Measurements from ENCODE around the gene SEC61G. TPM values are rescaled to one million over a fixed set of nuclear protein-coding genes. Genes with fewer than 3 reads are reported as not detected.

SEC61G gene
- total and polyA plus RNA-seq, 2 of the 4 experiments (the other 2 are of a cell fraction), result 387 to 685 TPM

DNA sequence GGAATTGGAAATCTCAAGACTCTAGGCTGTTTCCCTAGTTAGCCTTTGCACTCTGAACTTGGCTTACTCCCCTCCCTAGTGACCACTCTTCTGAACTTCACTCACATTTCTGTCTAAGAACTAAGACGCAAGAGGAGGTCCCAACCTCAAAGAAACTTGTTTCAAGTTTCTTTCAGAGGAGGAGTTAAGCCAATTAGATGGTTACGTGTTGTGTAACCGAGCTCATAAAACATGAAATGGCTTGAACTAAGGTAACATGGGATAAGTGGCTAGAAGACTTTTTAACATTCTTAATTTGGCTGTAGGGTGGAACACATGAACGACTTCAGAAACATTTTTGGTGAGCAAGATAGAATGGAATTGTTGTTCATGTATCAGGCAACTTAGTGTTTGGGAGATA, 39.5 kb upstream of the SEC61G start:
- H3K4ac ChIP-seq (ENCODE audit: low read depth, low read length), result no peak overlapping the region
- H3K27me3 ChIP-seq (ENCODE audit: control insufficient read depth, insufficient read depth, low read length), result no peaks in the 10 kb centered on the region
- no peaks in the 10 kb centered on the region for H4K20me1 ChIP-seq (ENCODE audit: insufficient read depth, low read length)
- no peak overlapping the region for H2BK20ac ChIP-seq (ENCODE audit: low read depth, low read length)
- H2AFZ ChIP-seq (replicated peaks; ENCODE audit: low read length, poor library complexity), result no peak overlapping the region
- DNase-seq (no peak), ATAC-seq (ENCODE audit: low read depth) (no peak)
- H3K79me1 ChIP-seq (ENCODE audit: low read depth in 1 of 2, low read length in 2 of 2), result no peaks in the 10 kb centered on the region
- no peak overlapping the region for H3K56ac ChIP-seq (ENCODE audit: extremely low read depth, insufficient read depth, low read length)
- H3K36me3 ChIP-seq (ENCODE audit: control insufficient read depth, insufficient read depth, low read length), result no peaks in the 10 kb centered on the region
- no peak overlapping the region for H3K27ac ChIP-seq (ENCODE audit: insufficient read depth, low read length)
- H4K5ac ChIP-seq (ENCODE audit: low read depth, low read length), result no peak overlapping the region
- H3K18ac ChIP-seq (ENCODE audit: low read depth, low read length), result no peak overlapping the region
- POLR2A ChIA-PET (ENCODE audit: unreplicated experiment), result no interaction called here
- no TSS peak for BruUV-seq (replicated peaks)
- no peak overlapping the region for H2AK9ac ChIP-seq (replicated peaks; ENCODE audit: low read depth, low read length, poor library complexity)
- H3K4me2 ChIP-seq (ENCODE audit: low read depth, low read length), result no peak overlapping the region
- CTCF ChIA-PET, result interaction anchor here (1.3 to 1.6 kb wide), 2 partner anchors 9 to 10 kb away, joined by 5 to 6 read pairs; no protein-coding TSS in a partner anchor
- TF ChIP-seq CHD1 (IDR thresholded peaks at IDR 0.05; ENCODE audit: low read depth, low read length), result no peak
- TF ChIP-seq POLR2A (IDR thresholded peaks at IDR 0.05; ENCODE audit: low read depth, low read length), result no peak
- no peak for TF ChIP-seq CEBPB (IDR thresholded peaks at IDR 0.05; ENCODE audit: low read depth, low read length)
- no peak for TF ChIP-seq RFX5 (IDR thresholded peaks at IDR 0.05; ENCODE audit: low read depth, low read length)
- no peak for TF ChIP-seq RAD21 (IDR thresholded peaks at IDR 0.05; ENCODE audit: low read length)
- TF ChIP-seq, protein P1, sequence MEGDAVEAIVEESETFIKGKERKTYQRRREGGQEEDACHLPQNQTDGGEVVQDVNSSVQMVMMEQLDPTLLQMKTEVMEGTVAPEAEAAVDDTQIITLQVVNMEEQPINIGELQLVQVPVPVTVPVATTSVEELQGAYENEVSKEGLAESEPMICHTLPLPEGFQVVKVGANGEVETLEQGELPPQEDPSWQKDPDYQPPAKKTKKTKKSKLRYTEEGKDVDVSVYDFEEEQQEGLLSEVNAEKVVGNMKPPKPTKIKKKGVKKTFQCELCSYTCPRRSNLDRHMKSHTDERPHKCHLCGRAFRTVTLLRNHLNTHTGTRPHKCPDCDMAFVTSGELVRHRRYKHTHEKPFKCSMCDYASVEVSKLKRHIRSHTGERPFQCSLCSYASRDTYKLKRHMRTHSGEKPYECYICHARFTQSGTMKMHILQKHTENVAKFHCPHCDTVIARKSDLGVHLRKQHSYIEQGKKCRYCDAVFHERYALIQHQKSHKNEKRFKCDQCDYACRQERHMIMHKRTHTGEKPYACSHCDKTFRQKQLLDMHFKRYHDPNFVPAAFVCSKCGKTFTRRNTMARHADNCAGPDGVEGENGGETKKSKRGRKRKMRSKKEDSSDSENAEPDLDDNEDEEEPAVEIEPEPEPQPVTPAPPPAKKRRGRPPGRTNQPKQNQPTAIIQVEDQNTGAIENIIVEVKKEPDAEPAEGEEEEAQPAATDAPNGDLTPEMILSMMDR (conservative IDR thresholded peaks at IDR 0.05; ENCODE audit: low read depth, low read length), result no peak
- no peak for TF ChIP-seq NFE2L2 (IDR thresholded peaks at IDR 0.05; ENCODE audit: low read depth, low read length)
- TF ChIP-seq MAZ (IDR thresholded peaks at IDR 0.05; ENCODE audit: borderline replicate concordance, low read depth, low read length), result no peak
- TF ChIP-seq, protein P2, sequence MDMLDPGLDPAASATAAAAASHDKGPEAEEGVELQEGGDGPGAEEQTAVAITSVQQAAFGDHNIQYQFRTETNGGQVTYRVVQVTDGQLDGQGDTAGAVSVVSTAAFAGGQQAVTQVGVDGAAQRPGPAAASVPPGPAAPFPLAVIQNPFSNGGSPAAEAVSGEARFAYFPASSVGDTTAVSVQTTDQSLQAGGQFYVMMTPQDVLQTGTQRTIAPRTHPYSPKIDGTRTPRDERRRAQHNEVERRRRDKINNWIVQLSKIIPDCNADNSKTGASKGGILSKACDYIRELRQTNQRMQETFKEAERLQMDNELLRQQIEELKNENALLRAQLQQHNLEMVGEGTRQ (IDR thresholded peaks at IDR 0.05; ENCODE audit: low read depth, low read length), result no peak
- TF ChIP-seq FOS (IDR thresholded peaks at IDR 0.05; ENCODE audit: low read depth, low read length), result no peak
- no peak for TF ChIP-seq BHLHE40 (IDR thresholded peaks at IDR 0.05; ENCODE audit: low read depth, low read length)
- no peak for TF ChIP-seq RCOR1 (IDR thresholded peaks at IDR 0.05; ENCODE audit: insufficient replicate concordance, low read length)
- TF ChIP-seq, protein P3, sequence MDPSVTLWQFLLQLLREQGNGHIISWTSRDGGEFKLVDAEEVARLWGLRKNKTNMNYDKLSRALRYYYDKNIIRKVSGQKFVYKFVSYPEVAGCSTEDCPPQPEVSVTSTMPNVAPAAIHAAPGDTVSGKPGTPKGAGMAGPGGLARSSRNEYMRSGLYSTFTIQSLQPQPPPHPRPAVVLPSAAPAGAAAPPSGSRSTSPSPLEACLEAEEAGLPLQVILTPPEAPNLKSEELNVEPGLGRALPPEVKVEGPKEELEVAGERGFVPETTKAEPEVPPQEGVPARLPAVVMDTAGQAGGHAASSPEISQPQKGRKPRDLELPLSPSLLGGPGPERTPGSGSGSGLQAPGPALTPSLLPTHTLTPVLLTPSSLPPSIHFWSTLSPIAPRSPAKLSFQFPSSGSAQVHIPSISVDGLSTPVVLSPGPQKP (IDR thresholded peaks at IDR 0.05; ENCODE audit: borderline replicate concordance, low read depth, low read length), result no peak
- no peak for TF ChIP-seq MXI1 (IDR thresholded peaks at IDR 0.05; ENCODE audit: borderline replicate concordance, low read depth, low read length)
- TF ChIP-seq MAFK (IDR thresholded peaks at IDR 0.05; ENCODE audit: low read depth, low read length), result no peak
- H3K4me3 ChIP-seq (ENCODE audit: insufficient read depth, low read depth, low read length), result no peak overlapping the region
- H3K9me1 ChIP-seq (ENCODE audit: insufficient read depth, low read length), result no peaks in the 10 kb centered on the region
- 75% methylated on average over 1 of the region's 4 CpGs; no CpG with 5 or more reads in 1 of the 2 experiments for WGBS, 2 experiments (ENCODE audit: extremely low coverage in 2 of 2, insufficient read length in 1 of 2)
- no peak overlapping the region for H2AK5ac ChIP-seq (ENCODE audit: low read depth, low read length)
- H2BK120ac ChIP-seq (ENCODE audit: low read depth, low read length), result no peak overlapping the region
- intact Hi-C loops (cut with micrococcal nuclease), result no loop called here
- in situ Hi-C loops (cut with MboI; ENCODE audit: low sequenced_read_pairs), result loop anchor here (25.0 kb wide), 1 partner anchor 364 kb away; no protein-coding TSS in a partner anchor
- no peak overlapping the region for H4K8ac ChIP-seq (ENCODE audit: low read depth in 2 of 2, low read length in 2 of 2)
- no peak overlapping the region for H2BK5ac ChIP-seq (ENCODE audit: low read depth, low read length, poor library complexity, severe bottlenecking)
- H3K14ac ChIP-seq (replicated peaks; ENCODE audit: low read depth, low read length), result no peak overlapping the region
- H3K23ac ChIP-seq (ENCODE audit: low read depth, low read length), result no peak overlapping the region
- peaks cover 4% of the 10 kb centered on the region; the same call in 1 of the 2 replicates for H3K4me1 ChIP-seq (ENCODE audit: control insufficient read depth, insufficient read depth, low read length)
- H3K9me3 ChIP-seq (ENCODE audit: control insufficient read depth, insufficient read depth, low read length), result no peaks in the 10 kb centered on the region
- no peak overlapping the region for H3K9ac ChIP-seq (ENCODE audit: low read depth, low read length)
- H2BK15ac ChIP-seq (ENCODE audit: low read depth, low read length), result no peak overlapping the region
- H4K91ac ChIP-seq (ENCODE audit: insufficient read depth, low read depth, low read length), result no peak overlapping the region
- dilution Hi-C loops (cut with HindIII; ENCODE audit: low sequenced_read_pairs, unreplicated experiment), result no loop called here

All from IMR-90 (cell line).